SK-N-SH treated with all-trans-retinoic acid at 6 μM for 48 hours (cell line): Measurements from ENCODE around the gene COG4.

Experiments used
- ATAC-seq: fragments of 200-7000 bp; cut with Tn5 transposase; 3 replicates; pipeline ENCODE4 v1.9.1; 2020; ENCODE audit warnings: mild to moderate bottlenecking, moderate library complexity
- ARNTL ChIP-seq: fragments of 450-650 bp; formaldehyde crosslinking; IDR thresholded peaks from 2 replicates; pipeline ENCODE4 v1.5.0; 2020; ENCODE audit warnings: low read depth, mild to moderate bottlenecking, moderate library complexity, borderline replicate concordance
- CREB5 ChIP-seq: fragments of 250-450 bp; sonication (Bioruptor Pico); IDR thresholded peaks from 2 replicates; pipeline ENCODE4 v1.5.1; 2020; ENCODE audit warnings: low read depth, mild to moderate bottlenecking, moderate library complexity
- CSDC2 ChIP-seq: fragments of 250-450 bp; sonication (Bioruptor Pico); IDR thresholded peaks from 2 replicates; pipeline ENCODE4 v1.5.0; 2020; ENCODE audit warnings: mild to moderate bottlenecking, moderate library complexity
- CSRNP3 ChIP-seq: fragments of 250-450 bp; sonication (Bioruptor Pico); IDR thresholded peaks from 2 replicates; pipeline ENCODE4 v1.5.1; 2021; ENCODE audit warnings: mild to moderate bottlenecking, moderate library complexity
- ESRRG ChIP-seq: fragments of 250-450 bp; sonication (Bioruptor Pico); IDR thresholded peaks from 2 replicates; pipeline ENCODE4 v1.6.1; 2021; ENCODE audit warnings: mild to moderate bottlenecking
- GLIS3 ChIP-seq: fragments of 250-450 bp; sonication (Bioruptor Pico); IDR thresholded peaks from 2 replicates; pipeline ENCODE4 v1.5.0; 2020; ENCODE audit warnings: mild to moderate bottlenecking, moderate library complexity
- OSR1 ChIP-seq: fragments of 250-450 bp; sonication (Bioruptor Pico); IDR thresholded peaks from 2 replicates; pipeline ENCODE4 v1.8.0; 2022; ENCODE audit warnings: moderate library complexity, mild to moderate bottlenecking, inconsistent platforms
- PATZ1 ChIP-seq: fragments of 250-450 bp; sonication (Bioruptor Pico); IDR thresholded peaks from 2 replicates; pipeline ENCODE4 v1.8.0; 2020; ENCODE audit warnings: mild to moderate bottlenecking, moderate library complexity, borderline replicate concordance
- POU6F1 ChIP-seq: fragments of 250-450 bp; sonication (Bioruptor Pico); IDR thresholded peaks from 2 replicates; pipeline ENCODE4 v1.8.0; 2021; ENCODE audit warnings: low read depth, mild to moderate bottlenecking, moderate library complexity, borderline replicate concordance
- RARB ChIP-seq: fragments of 250-450 bp; sonication (Bioruptor Pico); IDR thresholded peaks from 2 replicates; pipeline ENCODE4 v1.8.0; 2021; ENCODE audit warnings: mild to moderate bottlenecking, moderate library complexity
- SNAI2 ChIP-seq: fragments of 250-450 bp; sonication (Bioruptor Pico); IDR thresholded peaks from 2 replicates; pipeline ENCODE4 v1.5.0; 2020; ENCODE audit warnings: mild to moderate bottlenecking, moderate library complexity
- TCF4 ChIP-seq: fragments of 250-450 bp; sonication (Bioruptor Pico); IDR thresholded peaks from 2 replicates; pipeline ENCODE4 v1.8.0; 2021; ENCODE audit warnings: mild to moderate bottlenecking, moderate library complexity, borderline replicate concordance
- TSHZ2 ChIP-seq: fragments of 250-450 bp; sonication (Bioruptor Pico); IDR thresholded peaks from 2 replicates; pipeline ENCODE4 v1.5.0; 2020; ENCODE audit warnings: mild to moderate bottlenecking, moderate library complexity
- ZFP3 ChIP-seq: fragments of 250-450 bp; sonication (Bioruptor Pico); IDR thresholded peaks from 2 replicates; pipeline ENCODE4 v1.5.0; 2020; ENCODE audit warnings: mild to moderate bottlenecking, moderate library complexity
- ZNF70 ChIP-seq: fragments of 450-650 bp; formaldehyde crosslinking; IDR thresholded peaks from 2 replicates; pipeline ENCODE4 v1.5.0; 2020; ENCODE audit warnings: mild to moderate bottlenecking, moderate library complexity

COG4 gene

GRCh38 chr16:70570967-70571570, 47.7 kb upstream of the COG4 start:
- no peak for ATAC-seq
- TF ChIP-seq GLIS3 (CRISPR knock-in tag) (no peak), CSDC2 (CRISPR knock-in tag) (no peak), TCF4 (CRISPR knock-in tag) (no peak), ESRRG (no peak), ARNTL (CRISPR knock-in tag) (no peak), ZNF70 (no peak), POU6F1 (no peak), RARB (CRISPR knock-in tag) (no peak), CREB5 (CRISPR knock-in tag) (no peak), TSHZ2 (CRISPR knock-in tag) (no peak), OSR1 (CRISPR knock-in tag) (no peak), ZFP3 (CRISPR knock-in tag) (no peak), PATZ1 (CRISPR knock-in tag) (no peak), CSRNP3 (CRISPR knock-in tag) (no peak), SNAI2 (CRISPR knock-in tag) (no peak)

- no peak for TF ChIP-seq TSHZ2 (CRISPR knock-in tag)
- no peak for TF ChIP-seq SNAI2 (CRISPR knock-in tag)
- no peak for TF ChIP-seq POU6F1
- no peak for ATAC-seq
These were observed 46.4 kb upstream of the COG4 start for GRCh38 chr16:70569752-70570151.
